HUES64 (cell line): ENCODE data around the gene DAZAP1.
"Not testable (repeated sequence)": the region's sequence is repeated elsewhere in the genome, so short reads cannot be mapped to it uniquely, and the experiment has no call there.

Experiments
- H3K27ac ChIP-seq: 2 replicates; pipeline ENCODE4 v1.7.0; 2013; ENCODE audit warnings: low read depth, low read length, inconsistent platforms
- H3K27me3 ChIP-seq: 2 replicates; pipeline ENCODE4 v1.6.1; 2013; ENCODE audit warnings: mild to moderate bottlenecking, low read length; ENCODE audit not compliant: insufficient read depth
- H3K36me3 ChIP-seq: 2 replicates; pipeline ENCODE4 v1.6.1; 2013; ENCODE audit warnings: mild to moderate bottlenecking, low read length; ENCODE audit not compliant: insufficient read depth
- H3K4me1 ChIP-seq: 2 replicates; pipeline ENCODE4 v1.6.1; 2013; ENCODE audit warnings: mild to moderate bottlenecking, low read length, moderate library complexity; ENCODE audit not compliant: insufficient read depth
- H3K4me3 ChIP-seq: 2 replicates; pipeline ENCODE4 v1.5.1; 2013; ENCODE audit warnings: mild to moderate bottlenecking, low read length, moderate library complexity
- H3K9ac ChIP-seq: 2 replicates; pipeline ENCODE4 v1.6.1; 2013; ENCODE audit warnings: mild to moderate bottlenecking, low read depth, low read length
- H3K9me3 ChIP-seq: 2 replicates; pipeline ENCODE4 v1.6.1; 2013; ENCODE audit warnings: low read depth, low read length; ENCODE audit not compliant: insufficient read depth
- WGBS: fragments of 150-250, 120-280 bp; methylation state at CpG from one replicate; pipeline ENCODE4 v1.1.7; 2013; ENCODE audit warnings: missing lambda C conversion rate; 5-methylcytosine and 5-hydroxymethylcytosine counted together

DAZAP1 gene

DNA sequence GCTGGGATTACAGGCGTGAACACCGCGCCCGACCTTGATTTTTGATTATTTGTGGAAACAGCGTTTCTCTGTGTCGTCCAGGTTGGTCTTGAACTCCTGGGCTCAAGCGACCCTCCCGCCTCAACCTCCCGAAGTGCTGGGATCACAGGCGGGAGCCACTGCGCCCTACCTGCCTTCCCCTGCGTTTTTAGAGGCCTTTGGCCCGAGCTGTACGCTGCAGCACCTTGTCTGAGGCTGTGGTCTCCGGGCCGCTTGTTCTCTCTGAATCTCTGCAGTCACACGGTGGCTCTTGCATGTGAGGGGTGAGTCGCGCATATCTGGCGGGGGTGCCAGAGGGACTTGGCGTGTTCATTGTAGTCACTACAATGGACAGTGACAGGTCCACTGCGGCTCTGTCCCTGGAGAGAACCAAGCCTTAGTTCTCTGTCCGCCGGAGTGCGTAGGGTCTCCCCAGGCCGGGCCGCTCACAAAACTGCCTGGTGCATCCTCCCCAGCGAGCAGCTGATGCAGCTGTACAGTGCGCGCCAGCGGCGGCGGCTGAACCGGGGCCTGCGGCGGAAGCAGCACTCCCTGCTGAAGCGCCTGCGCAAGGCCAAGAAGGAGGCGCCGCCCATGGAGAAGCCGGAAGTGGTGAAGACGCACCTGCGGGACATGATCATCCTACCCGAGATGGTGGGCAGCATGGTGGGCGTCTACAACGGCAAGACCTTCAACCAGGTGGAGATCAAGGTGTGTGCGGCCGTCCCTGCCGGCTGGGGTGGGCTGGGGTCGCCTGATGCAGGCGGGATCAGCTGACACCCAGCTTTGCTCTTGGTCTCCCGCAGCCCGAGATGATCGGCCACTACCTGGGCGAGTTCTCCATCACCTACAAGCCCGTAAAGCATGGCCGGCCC is 32.4 kb downstream of the DAZAP1 start:
- H3K27me3 ChIP-seq, H3K4me1 ChIP-seq, H3K9me3 ChIP-seq: not testable (repeated sequence)
- Histone ChIP-seq H3K4me3 (peak overlapping the region; percentile 60), H3K9ac (peak overlapping the region; percentile 98), H3K27ac (peak overlapping the region; percentile 49; the same call in 1 of the 2 replicates), H3K36me3 (peaks cover 48% of the 10 kb centered on the region)
- 84% methylated on average over 57 of the region's 57 CpGs for WGBS

DNA sequence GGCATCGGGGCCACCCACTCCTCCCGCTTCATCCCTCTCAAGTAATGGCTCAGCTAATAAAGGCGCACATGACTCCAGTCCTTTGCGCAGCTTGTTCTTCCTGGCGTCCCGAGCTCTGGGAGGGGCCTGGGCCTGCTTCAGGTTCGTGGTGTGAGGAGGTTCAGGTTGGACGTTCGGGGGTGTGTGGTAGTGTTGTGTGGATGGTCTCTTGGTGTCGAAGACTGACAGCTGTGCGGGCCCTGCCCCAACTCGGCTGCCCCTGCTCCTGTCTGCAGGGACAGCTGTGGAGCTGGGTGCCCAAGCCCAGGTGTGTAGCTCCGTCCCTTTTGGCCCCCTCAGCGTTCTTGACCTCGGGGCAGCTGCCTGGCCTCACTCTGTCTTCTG is 33.0 kb downstream of the DAZAP1 start:
- Histone ChIP-seq H3K4me3 (no peak overlapping the region; the same call in 1 of the 2 replicates), H3K27ac (no peak overlapping the region; the same call in 1 of the 2 replicates), H3K27me3 (peaks cover 2% of the 10 kb centered on the region), H3K36me3 (peaks cover 43% of the 10 kb centered on the region), H3K9me3 (no peaks in the 10 kb centered on the region), H3K4me1 (no peaks in the 10 kb centered on the region; the same call in 1 of the 2 replicates), H3K9ac (no peak overlapping the region)
- 97% methylated on average over 15 of the region's 15 CpGs for WGBS

DNA sequence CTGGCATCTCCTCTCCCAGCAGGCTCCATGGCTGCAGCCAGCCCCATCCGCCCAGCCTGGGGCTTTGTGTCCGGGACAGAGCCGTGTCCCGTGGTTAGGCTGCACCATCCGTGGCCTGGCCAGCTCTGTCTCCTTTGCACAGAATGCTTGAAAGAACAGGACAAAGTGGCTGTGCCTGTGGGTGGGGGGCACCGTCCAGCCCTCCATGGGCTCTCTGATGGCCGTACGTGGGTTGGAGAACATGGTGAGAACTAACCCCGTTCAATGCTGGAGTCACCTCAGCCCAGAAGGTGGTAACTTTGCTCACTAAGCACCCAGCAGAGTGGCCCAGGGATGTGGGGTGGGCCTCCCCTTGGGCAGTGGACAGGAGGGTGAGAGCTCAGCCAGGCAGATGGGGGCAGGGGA is 33.6 kb downstream of the DAZAP1 start:
- no peak overlapping the region for H3K9ac ChIP-seq
- H3K4me3 ChIP-seq = no peak overlapping the region; the same call in 1 of the 2 replicates
- no peaks in the 10 kb centered on the region for H3K9me3 ChIP-seq
- H3K27ac ChIP-seq = no peak overlapping the region; the same call in 1 of the 2 replicates
- WGBS = 95% methylated on average over 9 of the region's 9 CpGs
- peaks cover 7% of the 10 kb centered on the region for H3K27me3 ChIP-seq
- no peaks in the 10 kb centered on the region; the same call in 1 of the 2 replicates for H3K4me1 ChIP-seq
- H3K36me3 ChIP-seq = peaks cover 38% of the 10 kb centered on the region

DNA sequence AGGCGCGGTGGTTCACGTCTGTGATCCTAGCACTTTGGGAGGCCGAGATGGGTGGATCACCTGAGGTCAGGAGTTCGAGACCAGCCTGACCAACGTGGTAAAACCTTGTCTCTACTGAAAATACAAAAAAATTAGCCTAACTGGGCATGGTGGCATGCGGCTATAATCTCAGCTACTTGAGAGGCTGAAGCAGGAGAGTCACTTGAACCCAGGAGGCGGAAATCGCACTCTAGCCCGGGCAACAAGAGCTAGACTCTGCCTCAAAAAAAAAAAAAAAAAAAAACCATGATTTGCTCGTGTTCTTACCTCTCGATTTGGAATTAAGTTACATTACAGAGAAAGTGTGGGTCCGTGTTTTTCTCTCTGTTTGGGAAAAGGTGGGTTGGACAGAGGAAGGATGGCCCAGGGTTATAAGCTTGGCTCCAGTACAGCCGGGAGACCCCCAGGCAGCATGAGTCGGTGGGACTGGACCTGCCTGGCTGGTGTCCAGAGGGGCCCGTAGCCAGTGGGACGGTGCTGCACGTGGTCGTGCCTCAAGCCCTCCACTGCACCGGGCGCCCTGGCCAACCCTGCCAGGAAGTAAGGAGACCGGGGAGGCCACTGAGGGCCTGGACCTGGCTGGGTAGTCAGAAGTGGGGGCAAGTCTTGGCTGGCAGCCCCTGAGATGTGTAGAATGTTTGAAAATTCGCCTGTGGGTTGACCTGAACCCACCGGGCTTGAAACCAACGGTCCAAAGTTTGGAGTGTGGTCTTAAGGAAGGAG is 34.5 kb downstream of the DAZAP1 start:
- Histone ChIP-seq H3K9ac (no peak overlapping the region), H3K4me1 (no peaks in the 10 kb centered on the region; the same call in 1 of the 2 replicates), H3K9me3 (no peaks in the 10 kb centered on the region), H3K27me3 (peaks cover 15% of the 10 kb centered on the region), H3K27ac (peak overlapping the region; percentile 30; the same call in 1 of the 2 replicates), H3K4me3 (no peak overlapping the region), H3K36me3 (peaks cover 38% of the 10 kb centered on the region)
- 95% methylated on average over 25 of the region's 25 CpGs for WGBS

DNA sequence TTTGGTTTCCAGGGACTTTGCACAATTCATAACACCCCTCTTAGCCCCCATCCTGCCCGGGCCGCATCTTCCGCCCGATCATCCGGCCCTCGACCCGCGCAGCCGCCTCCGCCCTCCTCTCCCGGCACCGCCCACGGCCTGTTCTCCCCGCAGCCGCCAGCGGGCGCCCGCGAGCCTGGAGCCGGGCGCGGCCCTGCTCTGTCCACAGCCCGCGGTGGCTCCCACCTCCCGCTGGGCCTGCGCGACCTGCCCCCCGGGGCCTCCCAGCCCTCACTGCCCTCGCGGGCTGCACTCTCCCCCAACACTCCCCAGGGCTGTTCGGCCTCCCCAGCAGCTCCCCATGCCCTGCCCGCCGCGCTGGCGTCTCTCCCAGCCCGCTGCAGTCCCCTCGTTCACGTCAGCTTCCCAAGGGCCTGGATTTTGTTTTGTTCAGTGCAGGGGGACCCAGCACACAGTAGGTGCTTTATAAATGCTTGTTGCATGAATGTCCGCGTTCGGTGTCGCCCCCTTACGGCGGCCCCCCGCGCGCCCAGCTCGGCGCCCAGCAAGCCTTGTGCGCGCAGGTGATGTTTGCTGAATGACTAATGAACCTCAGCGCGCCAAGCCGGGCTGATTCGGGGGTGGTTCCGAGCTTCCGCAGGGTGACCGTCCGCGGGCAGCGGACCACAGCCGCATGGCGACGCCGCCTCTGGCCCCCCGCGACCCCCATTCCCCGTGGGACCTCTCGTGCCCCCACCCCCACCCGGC is 38.0 kb downstream of the DAZAP1 start:
- peaks cover 26% of the 10 kb centered on the region for H3K36me3 ChIP-seq
- H3K27ac ChIP-seq = no peak overlapping the region
- peak overlapping the region; percentile 64 for H3K4me3 ChIP-seq
- 3% methylated on average over 67 of the region's 70 CpGs for WGBS
- no peaks in the 10 kb centered on the region for H3K4me1 ChIP-seq
- H3K27me3 ChIP-seq = peaks cover 47% of the 10 kb centered on the region
- H3K9me3 ChIP-seq = no peaks in the 10 kb centered on the region
- H3K9ac ChIP-seq = peak overlapping the region; percentile 13; the same call in 1 of the 2 replicates

DNA sequence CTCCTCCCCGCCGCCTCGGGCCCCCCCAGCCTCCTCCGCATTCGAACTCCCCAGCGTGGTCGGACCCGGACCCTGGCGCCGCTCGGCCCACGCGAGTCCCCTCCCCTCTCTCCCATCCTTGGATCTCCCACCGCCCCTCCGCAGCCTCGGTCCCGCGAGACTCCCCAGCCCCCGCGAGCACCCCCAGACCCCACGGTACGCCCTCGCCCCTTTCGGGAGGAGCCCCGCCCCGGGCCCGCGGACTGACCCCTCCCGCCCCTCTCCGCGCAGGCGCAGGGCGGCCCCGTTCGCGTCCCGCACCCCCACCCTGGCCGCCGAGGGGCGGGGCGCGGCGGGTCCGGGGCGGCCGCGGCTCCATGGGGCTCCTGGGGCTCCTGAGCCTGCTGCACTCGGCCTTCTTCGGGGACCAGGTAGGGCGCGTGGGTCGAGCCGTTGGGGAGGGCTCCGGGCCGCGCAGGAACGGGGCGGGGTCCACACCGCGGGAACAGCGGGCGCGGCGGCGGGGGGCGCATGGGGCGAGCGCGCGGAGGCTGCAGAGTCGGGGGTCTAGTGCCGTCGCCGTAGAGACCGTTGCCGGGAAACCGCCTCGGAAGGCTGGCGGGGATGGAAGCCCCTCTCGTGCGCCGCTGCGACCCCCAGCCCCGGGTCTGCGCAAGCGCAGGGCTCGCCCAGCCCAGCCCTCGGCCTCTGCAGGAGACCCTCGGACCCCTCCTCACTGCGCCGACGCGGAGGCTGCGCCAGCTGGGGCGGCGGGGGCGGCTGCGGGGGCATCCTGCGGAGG is 38.7 kb downstream of the DAZAP1 start:
- WGBS = 2% methylated on average over 98 of the region's 99 CpGs
- H3K4me1 ChIP-seq = no peaks in the 10 kb centered on the region
- peaks cover 18% of the 10 kb centered on the region for H3K36me3 ChIP-seq
- H3K27ac ChIP-seq = no peak overlapping the region
- H3K9ac ChIP-seq = no peak overlapping the region
- peak overlapping the region; percentile 48 for H3K4me3 ChIP-seq
- H3K9me3 ChIP-seq = no peaks in the 10 kb centered on the region
- H3K27me3 ChIP-seq = peaks cover 55% of the 10 kb centered on the region

DNA sequence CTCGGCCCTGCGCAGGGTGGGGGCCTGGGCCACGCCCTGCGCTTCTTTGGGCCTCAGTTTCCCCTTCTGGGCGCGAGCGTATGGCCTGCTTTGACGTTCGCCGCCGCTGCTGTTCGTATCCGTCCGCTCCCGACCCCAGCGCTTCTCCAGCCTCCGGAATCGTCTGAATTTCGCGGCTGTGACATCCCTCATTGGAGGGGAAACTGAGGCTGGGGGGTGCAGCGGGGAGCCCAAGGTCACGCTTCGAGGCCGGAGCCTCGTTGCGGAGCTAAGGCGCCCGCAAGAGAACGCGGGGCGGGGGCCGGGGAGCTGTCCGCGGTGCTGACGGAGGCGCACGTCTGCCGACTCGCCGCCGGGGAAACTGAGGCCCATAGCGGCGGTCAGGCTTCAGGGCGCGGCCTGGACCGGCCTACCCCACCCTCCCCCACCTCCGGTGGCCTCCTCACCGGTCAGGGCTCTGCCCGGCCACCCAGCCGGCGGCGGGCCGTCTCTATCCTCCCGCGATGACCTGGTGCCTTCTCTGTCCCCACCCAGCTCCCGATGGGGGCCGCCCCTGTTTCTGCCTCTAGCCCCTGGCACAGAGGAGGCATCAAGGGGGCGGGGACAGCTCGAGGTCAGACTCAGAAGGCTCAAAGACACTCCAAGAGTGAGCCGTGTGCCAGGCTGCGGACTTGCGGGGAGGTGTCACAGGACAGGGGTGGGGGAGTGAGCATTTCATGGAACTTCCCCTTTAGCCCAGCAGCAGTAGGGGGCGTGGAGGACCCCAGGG is 39.5 kb downstream of the DAZAP1 start:
- Histone ChIP-seq H3K9ac (no peak overlapping the region), H3K27ac (no peak overlapping the region), H3K9me3 (no peaks in the 10 kb centered on the region), H3K36me3 (peaks cover 10% of the 10 kb centered on the region), H3K4me3 (peak overlapping the region; percentile 48), H3K27me3 (peaks cover 63% of the 10 kb centered on the region), H3K4me1 (no peaks in the 10 kb centered on the region)
- WGBS = 5% methylated on average over 63 of the region's 63 CpGs

DNA sequence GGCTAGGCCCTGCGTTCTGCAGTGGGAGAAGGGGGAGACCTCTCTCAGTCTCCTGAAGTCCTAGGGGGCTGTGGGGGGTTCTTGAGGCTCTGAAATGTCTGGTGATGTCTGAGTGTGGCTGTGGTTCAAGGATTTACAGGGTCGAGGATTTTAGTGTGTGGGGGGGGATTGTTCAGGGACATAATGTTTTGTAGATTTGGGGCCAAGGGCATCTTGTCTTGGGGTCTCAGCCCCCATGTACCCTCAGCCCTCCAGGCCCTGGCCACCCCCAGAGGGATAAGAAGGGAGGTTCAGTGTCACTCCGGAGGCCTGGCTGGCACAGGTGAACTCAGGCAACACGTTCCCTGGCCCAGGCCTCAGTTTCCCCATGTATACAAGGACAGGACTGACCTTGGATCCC is 40.1 kb downstream of the DAZAP1 start:
- Histone ChIP-seq H3K27me3 (peaks cover 69% of the 10 kb centered on the region), H3K4me3 (no peak overlapping the region), H3K36me3 (peaks cover 4% of the 10 kb centered on the region), H3K9me3 (no peaks in the 10 kb centered on the region), H3K4me1 (peaks cover 5% of the 10 kb centered on the region), H3K9ac (no peak overlapping the region), H3K27ac (no peak overlapping the region)
- 30% methylated on average over 4 of the region's 4 CpGs for WGBS

DNA sequence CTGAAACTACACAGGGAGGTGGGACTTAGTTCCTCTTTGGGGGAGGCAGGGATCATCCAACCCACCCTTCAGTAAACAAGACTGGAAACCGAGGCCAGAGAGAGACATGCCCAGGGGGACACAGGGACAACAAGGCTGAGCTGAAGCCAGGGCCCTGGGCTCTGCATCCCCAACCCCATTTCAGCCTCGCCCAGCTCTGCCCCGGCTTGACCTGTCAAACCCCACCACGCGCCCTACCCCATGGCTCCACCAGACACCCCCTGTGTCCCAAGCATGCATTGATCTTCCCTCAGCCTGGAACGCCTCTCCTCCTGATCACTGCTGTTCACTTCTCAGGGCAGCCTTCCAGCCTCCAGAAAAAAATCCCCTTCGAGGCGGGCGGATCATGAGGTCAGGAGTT is 40.6 kb downstream of the DAZAP1 start:
- Histone ChIP-seq H3K27me3 (peaks cover 73% of the 10 kb centered on the region), H3K9me3 (no peaks in the 10 kb centered on the region)
- 86% methylated on average over 9 of the region's 9 CpGs for WGBS

More for the DNA sequence above, 40.6 kb downstream of the DAZAP1 start:
- H3K27ac ChIP-seq = no peak overlapping the region
- peaks cover 6% of the 10 kb centered on the region for H3K4me1 ChIP-seq
- H3K9ac ChIP-seq = no peak overlapping the region
- no peak overlapping the region for H3K4me3 ChIP-seq
- H3K36me3 ChIP-seq = no peaks in the 10 kb centered on the region
